CD8-positive, alpha-beta memory T cell (primary cell): Measurements from ENCODE around the gene NPAT. TPM values are rescaled to one million over a fixed set of nuclear protein-coding genes. Genes with fewer than 3 reads are reported as not detected.

Experiments
- CTCF ChIA-PET: fragments of 350-600 bp; sonication (Branson Sonifier 250); formaldehyde crosslinking; loops from one replicate; lab custom pipeline; 2021; ENCODE audit warnings: antibody characterized with exemption; lab: Charles Lee
- POLR2A ChIA-PET: fragments of 350-600 bp; sonication (Branson Sonifier 250); formaldehyde crosslinking; loops from one replicate; lab custom pipeline; 2021; ENCODE audit warnings: antibody characterized with exemption; lab: Charles Lee
- DNase-seq, 5 donors: peaks; one replicate each; pipeline versions ENCODE4 v3.0.0 to v3.0.0-alpha.2; 2020 to 2022; ENCODE audit warnings: mixed read lengths in 1 of 5
- H3K27ac ChIP-seq: one replicate; pipeline ENCODE4 v1.7.0; 2013; ENCODE audit warnings: low read depth, mild to moderate bottlenecking, low read length, moderate library complexity
- H3K27me3 ChIP-seq: 2 replicates; pipeline ENCODE4 v1.7.0; 2013; ENCODE audit warnings: low read length, mild to moderate bottlenecking; ENCODE audit not compliant: insufficient read depth, poor library complexity, severe bottlenecking
- H3K36me3 ChIP-seq: 2 replicates; pipeline ENCODE4 v1.7.0; 2013; ENCODE audit warnings: mild to moderate bottlenecking, low read length, moderate library complexity; ENCODE audit not compliant: insufficient read depth
- H3K4me1 ChIP-seq: 2 replicates; pipeline ENCODE4 v1.7.0; 2013; ENCODE audit warnings: mild to moderate bottlenecking, low read length, moderate library complexity; ENCODE audit not compliant: insufficient read depth
- H3K4me3 ChIP-seq: 2 replicates; pipeline ENCODE4 v1.7.0; 2013; ENCODE audit warnings: mild to moderate bottlenecking, low read length
- H3K9me3 ChIP-seq: 2 replicates; pipeline ENCODE4 v1.7.0; 2013; ENCODE audit warnings: mild to moderate bottlenecking, low read length
- H3K27ac Mint-ChIP-seq, 8 donors: one replicate each; pipeline ENCODE4 v1.8.0; 2020 to 2021; ENCODE audit warnings: mixed read lengths in 8 of 8, mild to moderate bottlenecking in 6 of 8, inconsistent platforms in 3 of 8, moderate library complexity in 3 of 8
- H3K27me3 Mint-ChIP-seq, 2 donors: one replicate each; pipeline ENCODE4 v1.8.0; 2020 to 2021; ENCODE audit warnings: mixed read lengths in 2 of 2, mild to moderate bottlenecking in 1 of 2, moderate library complexity in 1 of 2
- H3K36me3 Mint-ChIP-seq, 3 donors: one replicate each; pipeline ENCODE4 v1.8.0; 2020 to 2021; ENCODE audit warnings: mixed read lengths in 3 of 3, inconsistent platforms in 1 of 3, mild to moderate bottlenecking in 1 of 3
- H3K4me1 Mint-ChIP-seq, 3 donors: one replicate each; pipeline ENCODE4 v1.8.0; 2020 to 2021; ENCODE audit warnings: mixed read lengths in 3 of 3, inconsistent platforms in 1 of 3, mild to moderate bottlenecking in 1 of 3
- H3K4me3 Mint-ChIP-seq, 7 donors: one replicate each; pipeline ENCODE4 v1.8.0; 2020 to 2021; ENCODE audit warnings: mixed read lengths in 7 of 7, mild to moderate bottlenecking in 6 of 7, moderate library complexity in 4 of 7, inconsistent platforms in 2 of 7
- H3K9me3 Mint-ChIP-seq, 5 donors: one replicate each; pipeline ENCODE4 v1.8.0; 2020 to 2022; ENCODE audit warnings: mixed read lengths in 5 of 5, mild to moderate bottlenecking in 3 of 5, moderate library complexity in 2 of 5, inconsistent platforms in 1 of 5
- polyA plus RNA-seq: library from polyadenylated mRNA; unstranded; fragments of 300-500 nt; fragmentation: Illumina TruSeq; gene quantifications from one replicate; pipeline ENCODE4 v1.2.3, GENCODE V29; 2021
- total RNA-seq, 2 experiments: library from RNA; stranded (reverse); gene quantifications; one replicate each; pipeline ENCODE4 v1.2.3, GENCODE V29; 2021

Gene NPAT
- total and polyA plus RNA-seq, 3 experiments from 2014 or later = 38.9 to 39.7 (median 39.6) TPM

GRCh38 chr11:108218912-108219783 is 3.3 kb downstream of the NPAT start:
- Mint-ChIP-seq H3K27ac (peak overlapping the region in 7 of 8 donors; percentile 0 to 87 (median 75)), H3K36me3 (peaks cover 0 to 56% (median 13%) of the 10 kb centered on the region in 3 donors), H3K4me3 (peak overlapping the region in 6 of 7 donors; percentile 32 to 62 (median 54)), H3K27me3 (no peaks in the 10 kb centered on the region), H3K9me3 (no peaks in the 10 kb centered on the region), H3K4me1 (peaks cover 59 to 68% (median 66%) of the 10 kb centered on the region in 3 donors)
- peaks cover under 1% of the 10 kb centered on the region for H3K36me3 ChIP-seq
- H3K4me1 ChIP-seq = peaks cover 63% of the 10 kb centered on the region
- no peak overlapping the region for H3K27ac ChIP-seq
- ChIA-PET CTCF (interaction anchor here (0.9 to 1.2 kb wide), 3 partner anchors 17 to 21 kb away, joined by 3 read pairs; no protein-coding TSS in a partner anchor), POLR2A (interaction anchor here (0.6 kb wide), 1 partner anchor 31 kb away, joined by 3 read pairs; no protein-coding TSS in a partner anchor)
- H3K4me3 ChIP-seq = peak overlapping the region; percentile 7
- DNase-seq = no peak
- H3K9me3 ChIP-seq = no peaks in the 10 kb centered on the region
- no peaks in the 10 kb centered on the region for H3K27me3 ChIP-seq

GRCh38 chr11:108218455-108218854 is 4.0 kb downstream of the NPAT start:
- H3K4me1 ChIP-seq = peaks cover 70% of the 10 kb centered on the region
- no peak for DNase-seq
- H3K4me3 ChIP-seq = no peak overlapping the region
- no peaks in the 10 kb centered on the region for H3K27me3 Mint-ChIP-seq
- peaks cover 5% of the 10 kb centered on the region for H3K36me3 ChIP-seq
- H3K9me3 Mint-ChIP-seq = no peaks in the 10 kb centered on the region
- no peak overlapping the region for H3K27ac ChIP-seq
- H3K27ac Mint-ChIP-seq = peak overlapping the region in 5 of 8 donors; percentile 48 to 87 (median 72)
- H3K9me3 ChIP-seq = no peaks in the 10 kb centered on the region
- no peaks in the 10 kb centered on the region for H3K27me3 ChIP-seq
- POLR2A ChIA-PET = no interaction called here
- peaks cover 66 to 75% (median 73%) of the 10 kb centered on the region in 3 donors for H3K4me1 Mint-ChIP-seq
- CTCF ChIA-PET = interaction anchor here (0.9 to 1.2 kb wide), 2 partner anchors 18 to 22 kb away, joined by 3 read pairs; no protein-coding TSS in a partner anchor
- peaks cover 0 to 63% (median 14%) of the 10 kb centered on the region in 3 donors for H3K36me3 Mint-ChIP-seq
- H3K4me3 Mint-ChIP-seq = peak overlapping the region in 6 of 7 donors; percentile 0 to 68 (median 52)

GRCh38 chr11:108216988-108217387 is 5.5 kb downstream of the NPAT start:
- POLR2A ChIA-PET = interaction anchor here (0.5 kb wide), 1 partner anchor 29 kb away, joined by 5 read pairs; no protein-coding TSS in a partner anchor

GRCh38 chr11:108213784-108214183 is 8.7 kb downstream of the NPAT start:
- peaks cover 27% of the 10 kb centered on the region for H3K36me3 ChIP-seq
- peaks cover 63 to 87% (median 82%) of the 10 kb centered on the region in 3 donors for H3K4me1 Mint-ChIP-seq
- no peaks in the 10 kb centered on the region for H3K9me3 Mint-ChIP-seq
- peak overlapping the region in 7 of 8 donors; percentile 3 to 59 (median 20) for H3K27ac Mint-ChIP-seq
- no peaks in the 10 kb centered on the region for H3K27me3 ChIP-seq
- H3K27me3 Mint-ChIP-seq = no peaks in the 10 kb centered on the region
- H3K9me3 ChIP-seq = no peaks in the 10 kb centered on the region
- H3K36me3 Mint-ChIP-seq = peaks cover 11 to 68% (median 15%) of the 10 kb centered on the region in 3 donors
- no peak overlapping the region for H3K27ac ChIP-seq
- H3K4me1 ChIP-seq = peaks cover 53% of the 10 kb centered on the region
- no peak for DNase-seq
- H3K4me3 Mint-ChIP-seq = no peak overlapping the region
- POLR2A ChIA-PET = no interaction called here
- H3K4me3 ChIP-seq = no peak overlapping the region
- CTCF ChIA-PET = interaction anchor here (1.2 kb wide), 1 partner anchor 104 kb away, joined by 3 read pairs; no protein-coding TSS in a partner anchor

More at GRCh38 chr11:108216988-108217387, 5.5 kb downstream of the NPAT start:
- no peaks in the 10 kb centered on the region for H3K9me3 Mint-ChIP-seq
- H3K27ac Mint-ChIP-seq = peak overlapping the region; percentile 18 to 77 (median 58)
- Histone ChIP-seq H3K9me3 (no peaks in the 10 kb centered on the region), H3K36me3 (peaks cover 12% of the 10 kb centered on the region), H3K4me3 (no peak overlapping the region), H3K27me3 (no peaks in the 10 kb centered on the region), H3K27ac (no peak overlapping the region), H3K4me1 (peaks cover 75% of the 10 kb centered on the region)
- peak overlapping the region; percentile 1 to 67 (median 58) for H3K4me3 Mint-ChIP-seq
- peaks cover 71 to 86% (median 84%) of the 10 kb centered on the region in 3 donors for H3K4me1 Mint-ChIP-seq
- H3K36me3 Mint-ChIP-seq = peaks cover 0 to 66% (median 14%) of the 10 kb centered on the region in 3 donors
- no peaks in the 10 kb centered on the region for H3K27me3 Mint-ChIP-seq
- CTCF ChIA-PET = no interaction called here
- no peak for DNase-seq

GRCh38 chr11:108210441-108210840 is 12.0 kb downstream of the NPAT start:
- H3K9me3 Mint-ChIP-seq = no peaks in the 10 kb centered on the region
- ChIA-PET CTCF (interaction anchor here (0.7 kb wide), 1 partner anchor 13 kb away, joined by 3 read pairs; the partner anchor contains the start of gene ATM), POLR2A (no interaction called here)
- peaks cover 51 to 71% (median 69%) of the 10 kb centered on the region in 3 donors for H3K4me1 Mint-ChIP-seq
- Histone ChIP-seq H3K4me3 (no peak overlapping the region), H3K9me3 (peaks cover 6% of the 10 kb centered on the region), H3K36me3 (peaks cover 58% of the 10 kb centered on the region), H3K4me1 (peaks cover 21% of the 10 kb centered on the region), H3K27ac (no peak overlapping the region), H3K27me3 (no peaks in the 10 kb centered on the region)
- H3K4me3 Mint-ChIP-seq = peak overlapping the region in 3 of 7 donors; percentile 34 to 64 (median 38)
- peaks cover 26 to 85% (median 28%) of the 10 kb centered on the region in 3 donors for H3K36me3 Mint-ChIP-seq
- H3K27me3 Mint-ChIP-seq = no peaks in the 10 kb centered on the region
- no peak for DNase-seq
- H3K27ac Mint-ChIP-seq = peak overlapping the region in 6 of 8 donors; percentile 11 to 80 (median 52)

GRCh38 chr11:108207683-108208060 is 14.8 kb downstream of the NPAT start:
- no peak overlapping the region for H3K4me3 ChIP-seq
- H3K4me1 Mint-ChIP-seq = peaks cover 55 to 71% (median 66%) of the 10 kb centered on the region in 3 donors
- POLR2A ChIA-PET = interaction anchor here (0.7 kb wide), 1 partner anchor 9 kb away, joined by 3 read pairs; no protein-coding TSS in a partner anchor

GRCh38 chr11:108206969-108207682 is 15.3 kb downstream of the NPAT start:
- ChIA-PET POLR2A (interaction anchor here (0.7 to 0.8 kb wide), 2 partner anchors 16 to 32 kb away, joined by 3 read pairs; partner anchors contain the start of gene ATM), CTCF (no interaction called here)
- Histone ChIP-seq H3K4me3 (no peak overlapping the region), H3K27me3 (no peaks in the 10 kb centered on the region), H3K27ac (no peak overlapping the region), H3K36me3 (peaks cover 66% of the 10 kb centered on the region), H3K9me3 (peaks cover 6% of the 10 kb centered on the region), H3K4me1 (peaks cover 18% of the 10 kb centered on the region)
- Mint-ChIP-seq H3K4me1 (peaks cover 52 to 72% (median 65%) of the 10 kb centered on the region in 3 donors), H3K9me3 (peaks cover 0 to 4% (median 2%) of the 10 kb centered on the region in 5 donors), H3K27me3 (no peaks in the 10 kb centered on the region), H3K27ac (peak overlapping the region in 2 of 8 donors; percentile 17 to 26), H3K4me3 (no peak overlapping the region), H3K36me3 (peaks cover 31 to 91% (median 37%) of the 10 kb centered on the region in 3 donors)
- DNase-seq = no peak

More at GRCh38 chr11:108207683-108208060, 14.8 kb downstream of the NPAT start:
- Histone ChIP-seq H3K27ac (no peak overlapping the region), H3K36me3 (peaks cover 66% of the 10 kb centered on the region), H3K9me3 (peaks cover 6% of the 10 kb centered on the region), H3K4me1 (peaks cover 13% of the 10 kb centered on the region), H3K27me3 (no peaks in the 10 kb centered on the region)
- H3K27me3 Mint-ChIP-seq = no peaks in the 10 kb centered on the region
- H3K27ac Mint-ChIP-seq = no peak overlapping the region
- CTCF ChIA-PET = no interaction called here
- H3K9me3 Mint-ChIP-seq = peaks cover 0 to 4% (median 2%) of the 10 kb centered on the region in 5 donors
- DNase-seq = no peak
- no peak overlapping the region for H3K4me3 Mint-ChIP-seq
- peaks cover 31 to 91% (median 37%) of the 10 kb centered on the region in 3 donors for H3K36me3 Mint-ChIP-seq
